Measurements from ENCODE around the gene TAF1C.

The TAF1C gene

DNA sequence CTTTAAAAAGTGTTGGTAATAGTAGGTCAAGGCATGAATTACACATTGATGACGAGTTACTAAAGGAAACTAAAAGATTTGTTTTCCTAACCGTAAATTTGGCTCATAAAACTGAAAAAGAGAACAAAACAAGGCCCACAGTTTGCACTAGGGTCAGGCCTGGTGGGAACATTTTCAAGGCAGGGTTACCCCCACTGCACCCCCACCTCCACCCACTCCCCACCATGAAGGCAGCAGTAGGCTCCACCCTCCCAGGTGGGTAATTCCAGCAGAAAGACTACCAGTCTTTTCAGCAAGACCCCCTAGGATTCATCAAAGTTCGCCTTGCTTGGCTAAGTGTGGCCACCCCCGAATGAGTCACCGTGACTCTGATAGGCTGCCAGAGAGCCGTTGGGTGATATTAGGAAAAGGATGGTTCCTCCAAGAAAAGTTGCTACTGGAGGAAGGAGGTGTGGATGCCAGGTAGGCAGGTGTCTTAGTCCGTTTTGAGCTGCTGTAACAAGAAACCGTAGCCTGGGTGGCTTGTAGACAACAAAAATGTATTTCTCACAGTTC lies 33.1 kb downstream of the TAF1C start:
- no peak for DNase-seq

- no peak for DNase-seq
These were observed 35.9 kb downstream of the TAF1C start for GRCh38 chr16:84150926-84151325.

DNA sequence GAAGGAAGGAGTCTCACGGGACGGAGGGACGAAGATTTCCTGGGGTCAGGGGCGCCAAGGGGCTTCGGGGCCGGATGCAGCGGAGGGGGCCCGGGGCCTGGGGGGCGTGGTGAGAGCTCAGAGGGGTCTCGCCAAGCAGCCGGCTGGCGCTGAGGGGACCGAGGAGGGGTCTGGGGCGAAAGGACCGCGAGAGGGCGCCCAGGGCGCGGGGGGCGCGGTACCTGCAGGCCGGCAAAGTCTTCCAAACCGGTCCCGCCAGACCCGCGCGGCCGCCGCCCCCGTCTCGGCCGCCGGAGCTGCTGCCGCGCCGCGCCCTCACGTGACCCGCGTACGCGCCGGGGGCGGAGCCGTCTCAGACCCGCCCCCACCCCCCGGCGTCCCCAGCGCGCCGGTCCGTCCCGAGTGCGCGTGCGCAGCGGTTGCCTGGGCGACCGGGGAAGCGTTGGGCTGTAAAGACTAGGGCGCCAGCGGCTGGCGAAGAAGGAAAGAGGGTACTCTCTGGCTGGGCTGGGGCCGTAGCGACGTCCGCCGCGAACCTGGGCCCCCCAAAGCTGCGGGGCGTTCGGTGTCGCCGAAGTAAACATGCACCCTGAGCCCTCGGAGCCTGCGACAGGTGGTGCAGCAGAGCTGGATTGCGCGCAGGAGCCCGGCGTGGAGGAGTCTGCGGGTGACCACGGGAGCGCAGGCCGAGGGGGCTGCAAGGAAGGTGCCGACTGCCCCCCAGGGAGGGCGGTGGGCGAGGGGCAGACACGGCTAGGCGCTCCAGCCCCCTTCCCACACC lies 41.8 kb downstream of the TAF1C start, which contains the start of the genes DNAAF1 and HSDL1:
Gene DNAAF1, plus strand, starts transcription at position 450 of the 781 bp plus-strand sequence. Its CDS starts 133 bp downstream, at position 583.
Gene HSDL1, minus strand, starts transcription at position 319 of the 781 bp plus-strand sequence. CDS start 13,856 bp downstream, outside the sequence.
- peak; percentile 65 for DNase-seq

- peak; percentile 14 for DNase-seq
These were observed 42.5 kb downstream of the TAF1C start for GRCh38 chr16:84144209-84144858.

DNA sequence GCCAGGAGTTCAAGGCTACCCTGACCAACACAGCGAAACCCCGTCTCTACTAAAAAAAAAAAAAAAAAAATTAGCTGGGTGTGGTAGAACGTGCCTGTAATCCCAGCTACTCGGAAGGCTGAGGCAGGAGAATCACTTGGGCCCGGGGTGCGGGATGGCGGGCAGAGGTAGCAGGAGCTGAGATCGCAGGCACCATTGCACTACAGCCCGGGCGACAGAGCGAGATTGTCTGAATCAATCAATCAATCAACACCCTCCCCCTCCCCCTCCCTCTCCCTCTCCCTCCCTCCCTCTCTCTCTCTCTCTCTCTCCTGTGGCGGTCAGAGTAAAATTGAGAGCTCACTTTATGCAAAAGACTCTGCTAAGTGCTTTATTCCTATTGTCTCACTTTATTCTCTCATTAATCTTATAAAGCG lies 43.1 kb downstream of the TAF1C start:
- DNase-seq = no peak

DNA sequence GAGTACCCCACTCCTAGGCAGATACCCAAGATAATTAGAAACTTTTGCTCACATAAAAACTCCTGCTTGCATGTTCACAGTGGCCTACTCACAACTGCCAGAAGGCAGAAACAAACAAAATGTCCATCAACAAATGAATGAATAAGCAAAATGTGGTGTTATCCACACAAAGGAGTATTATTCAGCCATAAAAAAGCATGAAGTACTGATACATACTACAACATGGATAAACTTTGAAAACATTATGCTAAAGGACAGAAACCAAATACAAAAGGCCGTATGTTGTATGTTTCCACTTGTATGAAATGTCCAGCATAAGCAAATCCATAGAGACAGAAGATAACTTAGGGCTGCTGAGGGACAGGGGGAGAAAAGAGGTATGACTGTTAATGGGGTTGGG lies 43.8 kb downstream of the TAF1C start:
- DNase-seq = no peak

GRCh38 chr16:84141143-84141670 lies 45.6 kb downstream of the TAF1C start:
- no peak for DNase-seq

- DNase-seq = no peak
These were observed 47.1 kb downstream of the TAF1C start for GRCh38 chr16:84139628-84140258.

DNA sequence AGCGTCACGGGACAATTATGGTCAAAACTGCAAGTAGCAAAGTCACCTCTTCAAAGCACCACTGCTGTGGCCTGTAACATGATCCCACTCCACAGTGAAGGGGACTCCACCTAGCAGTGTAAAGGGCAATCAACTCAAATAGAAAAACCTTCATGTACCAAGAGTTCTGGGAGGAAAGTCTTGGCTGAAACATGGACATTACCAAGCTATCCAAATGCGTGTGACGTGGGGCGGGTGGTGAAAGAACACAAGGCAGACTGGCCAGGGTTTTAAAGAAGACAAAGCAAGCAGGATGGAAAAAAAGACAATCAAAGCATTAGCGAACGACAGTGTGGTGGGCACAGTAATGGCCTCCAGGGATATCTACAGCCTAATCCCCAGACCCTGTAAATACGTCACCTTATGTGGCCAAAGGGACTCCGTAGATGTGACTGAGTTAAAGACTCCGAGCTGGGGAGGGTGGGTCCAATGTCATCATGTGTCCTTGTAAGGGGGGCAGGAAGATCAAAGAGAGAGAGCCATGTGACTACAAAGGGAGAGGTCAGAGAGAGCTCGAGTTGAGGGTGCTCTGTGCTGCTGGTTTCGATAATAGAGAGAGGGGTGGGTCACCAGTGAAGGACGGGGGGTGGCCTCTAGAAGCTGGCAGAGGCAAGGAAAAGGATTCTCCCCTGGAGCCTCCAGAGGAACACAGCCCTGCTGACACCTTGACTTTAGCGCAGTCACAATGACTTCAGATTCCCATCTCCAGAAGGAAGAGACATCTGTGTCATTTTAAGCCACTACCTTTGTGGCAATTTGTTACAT lies 47.8 kb downstream of the TAF1C start:
- no peak for DNase-seq

DNA sequence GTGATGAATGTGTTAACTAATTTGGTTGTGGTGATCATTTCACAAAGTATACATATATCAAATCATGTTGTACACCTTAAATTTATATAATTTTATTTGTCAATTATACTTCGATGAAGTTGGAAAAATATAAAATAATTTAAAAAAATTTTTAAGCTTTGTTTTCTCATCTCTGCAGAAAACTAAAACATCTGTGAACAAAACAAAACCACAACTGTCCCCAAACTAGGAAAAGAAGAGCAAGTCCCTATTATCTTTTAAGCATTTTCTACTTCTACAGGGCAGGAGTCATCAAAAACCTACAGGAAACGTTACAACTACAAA lies 48.4 kb downstream of the TAF1C start:
- no peak for DNase-seq

DNA sequence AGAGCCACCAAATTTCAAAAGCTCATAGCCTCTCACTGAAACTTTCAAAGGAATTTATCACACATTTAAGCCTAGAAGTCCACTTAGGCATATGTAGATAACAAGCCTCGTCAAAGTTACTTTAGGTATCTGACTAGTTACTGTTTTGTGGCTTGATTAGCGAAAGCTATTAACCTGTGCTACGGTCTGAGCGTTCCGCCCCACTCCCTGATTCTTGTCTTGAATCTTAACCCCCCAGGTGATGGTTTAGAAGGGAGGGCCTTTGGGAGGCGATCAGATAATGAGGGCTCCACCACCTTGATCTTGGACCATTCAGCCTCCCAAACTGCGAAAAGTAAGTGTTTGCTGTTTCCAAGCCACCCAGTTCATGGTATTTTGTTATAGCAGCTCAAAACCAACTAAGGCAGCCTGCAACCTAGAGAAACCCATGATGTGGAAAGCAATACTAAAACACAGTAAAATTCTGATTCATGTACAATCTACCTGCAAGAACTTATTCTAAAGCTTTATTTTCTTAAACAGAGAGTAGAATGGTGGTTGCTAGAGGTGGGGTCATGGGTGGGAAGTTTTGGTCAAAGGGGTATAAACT lies 49.0 kb downstream of the TAF1C start:
- no peak for DNase-seq

GRCh38 chr16:84137287-84137686 lies 49.6 kb downstream of the TAF1C start:
- no peak for DNase-seq

GRCh38 chr16:84136331-84137125 lies 50.3 kb downstream of the TAF1C start:
- DNase-seq = no peak

- no peak for DNase-seq
These were observed 54.2 kb downstream of the TAF1C start for GRCh38 chr16:84132527-84133285.

DNA sequence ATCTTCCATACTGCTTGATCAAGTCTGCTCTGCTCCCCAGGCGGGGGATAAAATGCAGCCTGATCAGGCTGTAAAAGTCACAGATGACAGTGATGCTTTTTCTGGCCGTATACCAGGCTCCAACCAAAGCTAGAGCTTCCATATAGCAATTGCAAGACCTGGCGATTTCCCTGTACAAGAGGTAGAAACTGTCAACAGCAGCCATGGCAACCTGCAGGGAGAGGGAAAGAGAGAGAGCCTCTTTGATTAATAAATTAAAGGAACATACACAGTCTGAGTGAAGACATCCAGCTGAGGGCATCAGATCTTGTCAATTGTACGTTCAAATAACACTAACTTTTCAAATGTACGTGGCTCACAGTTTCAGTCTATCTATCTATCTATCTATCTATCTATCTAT lies 55.7 kb downstream of the TAF1C start:
- DNase-seq = no peak
